DOHH2 (cell line): ENCODE measurements around the gene SUFU.

Experiments used
- H3F3A ChIP-seq: fragments of 200-600 bp; sonication (generic), shearing (Covaris generic); 2 replicates; pipeline ENCODE4 v1.6.0; 2016; ENCODE audit warnings: antibody characterized with exemption, mild to moderate bottlenecking; ENCODE audit not compliant: control insufficient read depth, insufficient read depth
- H3K27ac ChIP-seq: fragments of 200-600 bp; sonication (generic); 2 replicates; pipeline ENCODE4 v1.5.1; 2014; ENCODE audit warnings: low read depth, mild to moderate bottlenecking, low read length, moderate library complexity
- H3K27me3 ChIP-seq: fragments of 200-600 bp; sonication (generic); 2 replicates; pipeline ENCODE4 v1.6.1; 2014; ENCODE audit warnings: mild to moderate bottlenecking, low read length, mixed read lengths; ENCODE audit not compliant: control insufficient read depth
- H3K36me3 ChIP-seq: fragments of 200-600 bp; sonication (generic); 2 replicates; pipeline ENCODE4 v1.6.1; 2014; ENCODE audit warnings: mild to moderate bottlenecking, low read length, moderate library complexity, mixed read lengths; ENCODE audit not compliant: control insufficient read depth
- H3K4me1 ChIP-seq: fragments of 200-600 bp; sonication (generic); 2 replicates; pipeline ENCODE4 v1.6.1; 2014; ENCODE audit warnings: mild to moderate bottlenecking, low read length, mixed read lengths; ENCODE audit not compliant: control insufficient read depth
- H3K4me2 ChIP-seq: fragments of 200-600 bp; sonication (generic); 2 replicates; pipeline ENCODE4 v1.6.0; 2014; ENCODE audit warnings: mild to moderate bottlenecking, low read length, moderate library complexity
- H3K4me3 ChIP-seq: fragments of 200-600 bp; sonication (generic); 2 replicates; pipeline ENCODE4 v1.5.1; 2014; ENCODE audit warnings: mild to moderate bottlenecking, low read length, mixed read lengths
- H3K79me2 ChIP-seq: fragments of 200-600 bp; sonication (generic); 2 replicates; pipeline ENCODE4 v1.6.1; 2014; ENCODE audit warnings: mild to moderate bottlenecking, low read length, mixed read lengths; ENCODE audit not compliant: control insufficient read depth
- H3K9me2 ChIP-seq: fragments of 200-600 bp; sonication (generic); replicated peaks from 2 replicates; pipeline ENCODE4 v1.6.1; 2014; ENCODE audit warnings: mild to moderate bottlenecking, low read length, mixed read lengths; ENCODE audit not compliant: control insufficient read depth
- H3K9me3 ChIP-seq: fragments of 200-600 bp; sonication (generic); 2 replicates; pipeline ENCODE4 v1.6.1; 2014; ENCODE audit warnings: antibody characterized with exemption, low read length, mixed read lengths; ENCODE audit not compliant: control insufficient read depth, insufficient read depth
- H4K20me1 ChIP-seq: fragments of 200-600 bp; sonication (generic); 2 replicates; pipeline ENCODE4 v1.6.0; 2014; ENCODE audit warnings: low read depth, mild to moderate bottlenecking, antibody characterized with exemption, low read length, moderate library complexity; ENCODE audit not compliant: control insufficient read depth, insufficient read depth
- EZH2phosphoT487 ChIP-seq: fragments of 200-600 bp; sonication (generic); IDR thresholded peaks from 2 replicates; pipeline ENCODE4 v1.6.1; 2017; ENCODE audit warnings: borderline replicate concordance, mild to moderate bottlenecking, antibody characterized with exemption, low read length, moderate library complexity, mixed read lengths
- TF ChIP-seq, protein P1 (sequence below): fragments of 200-600 bp; sonication (generic); IDR thresholded peaks from one replicate; pipeline ENCODE4 v1.5.1; 2014; ENCODE audit warnings: antibody characterized with exemption, mild to moderate bottlenecking, low read depth, low read length; ENCODE audit not compliant: poor library complexity, severe bottlenecking

Gene SUFU

GRCh38 chr10:102552533-102552932, 48.8 kb downstream of the SUFU start:
- TF ChIP-seq EZH2phosphoT487: no peak
- TF ChIP-seq, protein P1, sequence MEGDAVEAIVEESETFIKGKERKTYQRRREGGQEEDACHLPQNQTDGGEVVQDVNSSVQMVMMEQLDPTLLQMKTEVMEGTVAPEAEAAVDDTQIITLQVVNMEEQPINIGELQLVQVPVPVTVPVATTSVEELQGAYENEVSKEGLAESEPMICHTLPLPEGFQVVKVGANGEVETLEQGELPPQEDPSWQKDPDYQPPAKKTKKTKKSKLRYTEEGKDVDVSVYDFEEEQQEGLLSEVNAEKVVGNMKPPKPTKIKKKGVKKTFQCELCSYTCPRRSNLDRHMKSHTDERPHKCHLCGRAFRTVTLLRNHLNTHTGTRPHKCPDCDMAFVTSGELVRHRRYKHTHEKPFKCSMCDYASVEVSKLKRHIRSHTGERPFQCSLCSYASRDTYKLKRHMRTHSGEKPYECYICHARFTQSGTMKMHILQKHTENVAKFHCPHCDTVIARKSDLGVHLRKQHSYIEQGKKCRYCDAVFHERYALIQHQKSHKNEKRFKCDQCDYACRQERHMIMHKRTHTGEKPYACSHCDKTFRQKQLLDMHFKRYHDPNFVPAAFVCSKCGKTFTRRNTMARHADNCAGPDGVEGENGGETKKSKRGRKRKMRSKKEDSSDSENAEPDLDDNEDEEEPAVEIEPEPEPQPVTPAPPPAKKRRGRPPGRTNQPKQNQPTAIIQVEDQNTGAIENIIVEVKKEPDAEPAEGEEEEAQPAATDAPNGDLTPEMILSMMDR: no peak
- H3K4me1 ChIP-seq: no peaks in the 10 kb centered on the region
- H3K4me3 ChIP-seq: no peak overlapping the region
- H3K9me2 ChIP-seq: no peaks in the 10 kb centered on the region
- H3K79me2 ChIP-seq: no peaks in the 10 kb centered on the region
- no peaks in the 10 kb centered on the region for H3F3A ChIP-seq
- H3K36me3 ChIP-seq: no peaks in the 10 kb centered on the region
- no peaks in the 10 kb centered on the region for H3K27me3 ChIP-seq
- no peaks in the 10 kb centered on the region for H4K20me1 ChIP-seq
- no peaks in the 10 kb centered on the region for H3K9me3 ChIP-seq
- no peak overlapping the region for H3K27ac ChIP-seq
- H3K4me2 ChIP-seq: no peak overlapping the region

DNA sequence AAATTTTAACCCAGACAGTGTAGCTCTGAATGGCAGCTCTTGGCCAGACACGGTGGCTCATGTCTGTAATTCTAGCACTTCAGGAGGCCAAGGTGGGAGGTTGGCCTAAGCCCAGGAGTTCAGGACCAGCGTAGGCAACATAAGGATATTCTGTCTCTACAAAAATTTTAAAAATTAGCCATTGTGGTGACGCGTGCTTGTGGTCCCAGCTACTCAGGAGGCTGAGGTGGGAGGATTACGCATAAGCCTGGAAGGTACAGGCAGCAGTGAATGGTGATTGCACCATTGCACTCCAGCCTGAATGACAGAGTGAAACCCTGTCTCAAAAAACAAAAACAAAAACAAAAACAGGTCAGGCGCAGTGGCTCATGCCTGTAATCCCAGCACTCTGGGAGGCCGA, 50.0 kb downstream of the SUFU start:
- Histone ChIP-seq H3K27me3 (no peaks in the 10 kb centered on the region), H3K79me2 (no peaks in the 10 kb centered on the region), H3K4me2 (no peak overlapping the region), H3K4me1 (no peaks in the 10 kb centered on the region), H3K27ac (no peak overlapping the region), H3K9me2 (no peaks in the 10 kb centered on the region), H3K36me3 (no peaks in the 10 kb centered on the region), H4K20me1 (no peaks in the 10 kb centered on the region), H3K9me3 (no peaks in the 10 kb centered on the region), H3K4me3 (no peak overlapping the region), H3F3A (no peaks in the 10 kb centered on the region)
- no peak for TF ChIP-seq EZH2phosphoT487
- TF ChIP-seq, protein P1: no peak

DNA sequence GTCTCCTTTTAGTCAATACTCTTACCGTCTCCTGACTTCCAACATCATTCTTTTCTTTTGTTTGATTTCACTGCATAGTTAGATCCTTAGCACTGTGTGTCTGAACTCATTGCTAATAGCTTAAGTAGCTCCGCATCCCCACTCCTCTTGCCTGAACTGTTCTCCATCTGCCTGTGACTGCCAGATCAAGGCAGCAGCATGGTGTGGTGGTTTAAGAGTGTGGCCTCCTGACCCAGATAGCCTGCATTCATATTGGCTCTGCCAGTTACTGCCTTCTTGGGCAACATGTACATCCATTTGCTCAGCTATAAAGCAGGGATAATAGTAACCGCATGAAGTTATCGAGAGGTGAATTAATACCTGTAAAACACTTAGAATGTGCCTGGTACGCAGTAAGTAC, 50.8 kb downstream of the SUFU start:
- no peak overlapping the region for H3K4me2 ChIP-seq
- no peaks in the 10 kb centered on the region for H3K36me3 ChIP-seq
- H3K4me1 ChIP-seq: no peaks in the 10 kb centered on the region
- H3K79me2 ChIP-seq: no peaks in the 10 kb centered on the region
- H3K27me3 ChIP-seq: no peaks in the 10 kb centered on the region
- H3K27ac ChIP-seq: no peak overlapping the region
- no peak for TF ChIP-seq EZH2phosphoT487
- TF ChIP-seq, protein P1: no peak
- H3K9me2 ChIP-seq: no peaks in the 10 kb centered on the region
- no peak overlapping the region for H3K4me3 ChIP-seq
- no peaks in the 10 kb centered on the region for H3F3A ChIP-seq
- H3K9me3 ChIP-seq: no peaks in the 10 kb centered on the region
- no peaks in the 10 kb centered on the region for H4K20me1 ChIP-seq

GRCh38 chr10:102555781-102556328, 52.1 kb downstream of the SUFU start:
- H3K9me3 ChIP-seq: no peaks in the 10 kb centered on the region
- H3K27me3 ChIP-seq: no peaks in the 10 kb centered on the region
- no peak overlapping the region for H3K4me2 ChIP-seq
- no peak overlapping the region for H3K4me3 ChIP-seq
- no peaks in the 10 kb centered on the region for H3K79me2 ChIP-seq
- no peaks in the 10 kb centered on the region for H3K36me3 ChIP-seq
- TF ChIP-seq EZH2phosphoT487: no peak
- TF ChIP-seq, protein P1: no peak
- H3K9me2 ChIP-seq: no peaks in the 10 kb centered on the region
- H4K20me1 ChIP-seq: no peaks in the 10 kb centered on the region
- H3F3A ChIP-seq: no peaks in the 10 kb centered on the region
- no peak overlapping the region for H3K27ac ChIP-seq
- H3K4me1 ChIP-seq: no peaks in the 10 kb centered on the region
